A673 (cell line): Measurements from ENCODE around the gene SORCS3.

ENCODE experiments used
- EZH2 ChIP-seq: fragments of 200-600 bp; sonication (generic); IDR thresholded peaks from 2 replicates; pipeline ENCODE4 v1.6.1; 2017; ENCODE audit warnings: borderline replicate concordance, low read depth, mild to moderate bottlenecking, mixed read lengths, antibody characterized with exemption, low read length; ENCODE audit not compliant: poor library complexity, severe bottlenecking
- TF ChIP-seq, protein P1 (sequence below): fragments of 300-800, 200-600 bp; sonication (generic); conservative IDR thresholded peaks from 2 replicates; pipeline ENCODE4 v1.5.1; 2017; ENCODE audit warnings: low read depth, mild to moderate bottlenecking, antibody characterized with exemption, low read length, moderate library complexity, mixed read lengths

DNA sequence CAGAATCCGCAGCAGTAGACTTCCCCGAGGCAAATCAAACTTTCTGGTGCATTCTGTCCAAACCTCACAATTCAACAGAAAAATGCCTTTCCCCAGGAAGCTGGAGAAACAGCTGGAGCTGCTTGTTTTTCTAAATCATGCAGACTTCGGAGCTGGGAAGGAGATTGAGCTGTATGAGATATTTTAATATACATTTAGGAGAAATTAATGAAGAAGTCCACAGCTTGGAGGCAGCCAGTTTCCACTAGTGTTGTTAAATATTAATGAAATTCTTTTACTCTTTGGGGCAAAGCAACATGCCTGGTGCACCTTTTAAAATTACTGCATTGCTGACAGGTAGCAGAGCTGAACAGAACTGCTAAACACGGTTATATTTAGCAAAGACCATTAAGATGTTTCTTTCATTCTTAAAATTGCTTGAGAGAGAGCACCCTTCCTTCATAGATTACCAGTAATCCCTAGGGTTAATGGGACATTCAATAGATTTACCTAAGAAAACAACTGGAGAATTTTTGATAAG, 566.4 kb downstream of the SORCS3 start:
- TF ChIP-seq, protein P1, sequence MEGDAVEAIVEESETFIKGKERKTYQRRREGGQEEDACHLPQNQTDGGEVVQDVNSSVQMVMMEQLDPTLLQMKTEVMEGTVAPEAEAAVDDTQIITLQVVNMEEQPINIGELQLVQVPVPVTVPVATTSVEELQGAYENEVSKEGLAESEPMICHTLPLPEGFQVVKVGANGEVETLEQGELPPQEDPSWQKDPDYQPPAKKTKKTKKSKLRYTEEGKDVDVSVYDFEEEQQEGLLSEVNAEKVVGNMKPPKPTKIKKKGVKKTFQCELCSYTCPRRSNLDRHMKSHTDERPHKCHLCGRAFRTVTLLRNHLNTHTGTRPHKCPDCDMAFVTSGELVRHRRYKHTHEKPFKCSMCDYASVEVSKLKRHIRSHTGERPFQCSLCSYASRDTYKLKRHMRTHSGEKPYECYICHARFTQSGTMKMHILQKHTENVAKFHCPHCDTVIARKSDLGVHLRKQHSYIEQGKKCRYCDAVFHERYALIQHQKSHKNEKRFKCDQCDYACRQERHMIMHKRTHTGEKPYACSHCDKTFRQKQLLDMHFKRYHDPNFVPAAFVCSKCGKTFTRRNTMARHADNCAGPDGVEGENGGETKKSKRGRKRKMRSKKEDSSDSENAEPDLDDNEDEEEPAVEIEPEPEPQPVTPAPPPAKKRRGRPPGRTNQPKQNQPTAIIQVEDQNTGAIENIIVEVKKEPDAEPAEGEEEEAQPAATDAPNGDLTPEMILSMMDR, result no peak
- TF ChIP-seq EZH2, result no peak
